HG02798 (cell line): ENCODE results near the gene STK32C.

Experiments
- ATAC-seq: cut with Tn5 transposase; IDR thresholded peaks from one replicate; pipeline ENCODE4 v1.9.1; 2021; ENCODE audit warnings: mild to moderate bottlenecking; ENCODE audit not compliant: unreplicated experiment, poor library complexity

The STK32C gene

DNA sequence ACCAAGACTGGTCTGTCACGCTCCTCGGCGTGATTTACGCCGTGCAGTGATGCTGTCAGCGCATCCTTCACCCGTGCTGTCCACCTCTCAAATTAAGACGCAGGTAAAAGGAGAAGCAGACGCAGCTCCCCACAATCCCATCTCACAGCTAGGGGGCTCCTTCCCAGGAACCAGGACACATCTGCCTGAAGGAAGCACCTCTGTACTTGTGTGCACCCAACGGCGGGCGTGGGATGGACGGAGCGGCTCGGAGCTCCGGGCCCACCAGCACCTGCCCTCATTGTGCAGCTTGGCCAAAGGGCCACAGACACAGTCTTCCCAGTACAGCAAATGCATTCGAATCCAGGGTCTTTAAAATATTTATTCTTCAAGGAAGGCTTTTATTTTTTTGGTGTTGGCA lies 55.3 kb downstream of the STK32C start:
- ATAC-seq: no peak

DNA sequence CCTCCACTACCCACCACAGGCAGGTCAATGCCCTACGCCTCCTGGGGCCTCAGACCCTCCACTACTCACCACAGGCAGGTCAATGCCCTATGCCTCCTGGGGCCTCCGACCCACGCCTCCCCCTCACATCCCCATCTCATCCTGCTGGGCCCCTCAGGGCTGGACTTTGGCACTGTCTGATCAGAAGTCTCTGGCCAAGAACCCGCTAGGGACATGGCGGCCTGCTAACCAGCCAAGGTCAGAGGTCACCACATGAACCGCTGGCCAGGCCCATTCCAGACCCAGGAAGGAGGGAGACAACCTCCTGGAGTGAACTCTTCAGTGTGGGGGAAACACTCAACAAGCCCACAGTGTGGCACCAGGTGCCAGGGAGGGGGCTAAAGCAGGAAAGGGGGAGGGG lies 55.8 kb downstream of the STK32C start:
- no peak for ATAC-seq

DNA sequence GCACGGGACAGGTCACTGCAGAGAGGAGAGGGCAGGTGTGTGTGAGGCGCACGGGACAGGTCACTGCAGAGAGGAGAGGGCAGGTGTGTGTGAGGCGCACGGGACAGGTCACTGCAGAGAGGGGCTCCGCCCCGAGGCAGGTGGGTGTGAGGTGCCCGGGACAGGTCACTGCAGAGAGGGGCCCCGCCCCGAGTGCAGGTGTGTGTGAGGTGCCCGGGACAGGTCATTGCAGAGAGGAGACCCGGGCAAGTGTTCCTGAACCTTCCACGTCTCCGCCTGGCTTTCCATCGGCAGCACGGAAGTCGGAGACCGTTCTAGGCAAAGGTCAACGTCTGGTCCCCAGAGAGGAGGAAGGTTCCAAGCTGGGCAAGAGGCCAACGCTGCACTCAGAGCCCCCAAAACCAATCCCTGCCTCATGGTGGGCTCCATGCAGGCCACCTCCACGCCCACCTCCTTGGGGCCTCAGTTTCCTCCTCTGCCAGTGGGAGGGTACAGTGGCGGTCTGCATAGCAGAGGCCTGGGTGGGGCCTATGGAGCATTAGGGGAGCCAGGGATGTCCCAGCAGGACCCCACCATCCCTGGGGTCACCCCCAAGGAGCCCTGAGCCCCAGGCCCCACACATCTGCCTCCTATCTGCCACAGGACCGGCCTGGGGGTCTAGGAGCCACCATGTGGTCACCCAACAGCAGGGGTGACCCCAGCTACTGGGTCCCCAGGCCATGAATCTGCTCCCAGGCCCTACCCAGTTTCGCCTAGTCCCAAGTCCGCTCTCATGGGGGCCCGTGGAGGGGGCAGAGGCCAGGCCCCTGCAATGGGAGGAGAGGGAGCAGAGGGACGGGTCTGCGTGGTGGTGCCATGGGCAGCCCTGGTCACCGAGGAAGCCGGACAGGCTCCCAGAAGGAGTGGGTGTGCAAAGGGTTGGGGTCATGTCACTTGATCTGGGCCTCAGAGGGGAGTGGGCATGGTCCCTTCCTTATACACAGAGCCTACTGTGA lies 57.0 kb downstream of the STK32C start:
- no peak for ATAC-seq

DNA sequence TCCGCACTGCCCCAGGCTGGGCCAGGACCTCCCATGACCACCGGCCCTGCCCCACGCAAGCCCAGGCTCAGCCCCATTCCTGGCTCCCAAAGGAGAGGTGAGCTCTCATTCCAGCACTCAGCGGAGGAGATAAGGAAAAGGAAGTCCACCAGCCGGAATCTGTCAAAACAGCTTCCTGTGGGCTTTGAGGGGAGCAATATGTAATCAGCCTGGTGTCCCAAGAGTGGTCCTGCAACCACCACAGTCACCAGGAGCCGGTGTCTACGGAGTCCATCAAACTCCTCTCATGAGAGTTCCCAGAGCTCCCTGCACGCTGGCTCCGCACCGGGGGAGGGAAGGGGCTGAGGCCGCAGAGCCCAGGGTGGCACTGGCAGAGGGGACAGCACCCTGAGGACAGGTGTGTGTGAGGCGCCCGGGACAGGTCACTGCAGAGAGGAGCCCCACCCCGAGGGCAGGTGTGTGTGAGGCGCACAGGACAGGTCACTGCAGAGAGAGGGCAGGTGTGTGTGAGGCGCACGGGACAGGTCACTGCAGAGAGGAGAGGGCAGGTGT lies 57.9 kb downstream of the STK32C start:
- no peak for ATAC-seq

DNA sequence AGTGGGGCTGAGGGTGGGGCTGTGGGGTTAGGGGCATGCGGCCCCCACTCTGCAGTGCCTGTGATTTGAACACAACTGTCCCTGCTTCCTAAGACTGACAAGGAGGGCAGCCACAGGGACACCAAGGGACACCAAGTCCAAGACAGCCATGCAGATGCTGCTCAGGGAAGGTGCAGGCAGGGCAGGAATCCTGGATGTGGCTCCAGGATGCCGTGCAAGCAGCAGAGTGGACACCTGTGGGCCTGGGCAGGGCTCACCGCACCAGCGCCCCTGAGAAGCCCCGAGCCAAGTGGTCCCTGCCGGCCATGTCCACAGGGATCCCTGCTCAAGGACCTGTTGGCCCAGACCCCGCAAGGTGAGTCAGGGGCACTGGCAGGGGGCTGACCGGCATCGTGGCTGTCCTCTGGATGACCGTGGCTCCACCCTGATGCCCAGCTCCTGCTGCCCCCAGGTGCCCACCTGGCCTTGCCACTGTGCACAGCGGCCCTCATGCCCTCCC lies 58.5 kb downstream of the STK32C start:
- ATAC-seq: no peak

- ATAC-seq: no peak
These were observed 59.1 kb downstream of the STK32C start for GRCh38 chr10:132248455-132249225.

DNA sequence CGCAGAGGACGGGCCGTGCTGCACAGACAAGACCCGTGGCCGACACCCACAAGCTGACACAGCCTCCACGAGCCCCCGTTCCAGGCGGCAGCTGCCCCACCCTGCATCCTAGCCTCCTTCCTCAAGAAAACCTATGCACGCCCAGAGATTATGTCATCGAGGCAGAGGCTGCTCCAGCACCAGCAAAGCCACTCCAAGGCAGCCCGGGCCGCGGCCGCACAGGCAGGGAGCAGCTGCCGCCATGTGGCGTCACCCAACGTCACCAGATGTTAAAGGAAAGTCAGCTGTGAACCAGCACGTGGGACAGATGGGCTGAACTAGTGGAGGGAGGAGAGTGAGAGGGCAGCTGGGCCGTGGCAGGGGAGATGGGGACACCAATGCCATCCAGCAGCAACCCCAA lies 59.8 kb downstream of the STK32C start:
- ATAC-seq: no peak

GRCh38 chr10:132246296-132246695 lies 61.5 kb downstream of the STK32C start:
- ATAC-seq: no peak

DNA sequence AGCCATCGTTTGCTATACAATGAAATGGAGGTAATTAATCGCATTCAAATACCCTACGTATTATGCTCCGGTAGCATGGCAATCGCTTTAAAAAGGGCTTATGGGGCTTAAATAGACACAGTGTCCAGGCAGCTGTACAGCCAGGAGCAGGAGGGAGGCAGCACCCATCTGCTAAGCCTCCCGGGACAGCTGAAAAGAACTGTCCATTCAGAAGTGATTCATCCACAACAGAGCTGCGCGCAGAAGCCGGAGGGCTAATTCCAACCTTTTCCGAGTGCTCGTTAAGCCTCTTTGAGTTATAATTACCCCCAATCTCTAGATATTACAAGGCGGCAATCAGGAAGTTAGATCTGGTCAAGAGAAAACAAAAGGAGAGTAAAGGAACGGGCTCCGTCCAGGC lies 62.7 kb downstream of the STK32C start:
- ATAC-seq: no peak

- ATAC-seq: no peak
These were observed 64.1 kb downstream of the STK32C start for GRCh38 chr10:132243626-132244025.

- no peak for ATAC-seq
These were observed 64.6 kb downstream of the STK32C start for GRCh38 chr10:132243141-132243540.

DNA sequence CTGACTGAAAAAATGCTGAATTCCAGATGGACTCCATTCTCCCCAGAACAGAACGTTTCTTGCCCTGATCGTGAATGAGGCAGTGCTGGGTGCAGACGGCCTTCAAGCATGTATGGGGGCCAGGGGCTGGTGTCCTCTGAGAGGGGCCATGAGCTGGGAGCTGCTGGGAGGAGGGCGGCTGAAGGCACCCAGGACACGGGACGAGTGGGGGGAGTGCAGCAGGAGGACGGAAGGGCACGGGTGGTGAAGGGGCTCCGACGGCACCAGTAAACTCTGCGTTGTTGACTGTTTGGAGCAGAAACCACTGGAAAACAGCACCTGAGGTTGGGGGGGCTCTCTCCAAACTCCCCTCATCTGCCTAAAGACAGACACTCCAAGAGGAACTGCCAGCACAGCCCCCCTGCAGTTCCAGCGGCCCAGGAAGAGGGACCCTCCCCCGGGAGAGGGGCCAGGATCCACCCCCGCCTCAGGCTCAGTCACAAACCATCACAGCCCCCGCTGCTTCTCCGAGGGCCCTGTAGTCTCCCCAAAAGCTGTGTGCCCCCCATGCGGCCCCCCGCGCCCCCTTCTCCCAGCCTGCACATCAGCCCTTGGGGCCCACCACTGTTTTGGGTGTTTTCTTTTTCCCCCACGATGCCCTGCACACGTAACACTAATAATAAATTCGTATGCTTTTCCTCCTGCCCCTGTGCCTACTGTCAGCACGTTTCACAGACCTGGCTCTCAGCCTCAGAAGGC lies 65.5 kb downstream of the STK32C start:
- no peak for ATAC-seq

DNA sequence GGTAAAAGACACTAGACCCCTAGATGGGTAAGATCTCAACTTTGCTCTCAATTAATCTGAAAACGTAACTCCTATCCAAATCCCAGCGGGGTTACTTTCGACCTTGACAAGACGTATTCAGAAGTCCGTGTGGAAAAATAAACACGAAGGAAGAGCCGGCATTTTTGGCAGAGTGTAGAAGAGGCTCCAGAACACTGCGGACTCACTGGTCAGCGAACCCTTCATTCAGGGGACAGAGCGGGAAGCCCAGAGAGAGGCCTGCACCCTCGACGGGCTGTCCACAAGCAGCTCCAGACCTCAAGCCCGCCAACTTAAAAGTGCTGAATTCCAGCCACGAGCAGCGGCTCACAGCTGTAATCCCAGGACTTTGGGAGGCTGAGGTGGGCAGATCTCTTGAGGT lies 66.3 kb downstream of the STK32C start:
- ATAC-seq: no peak

DNA sequence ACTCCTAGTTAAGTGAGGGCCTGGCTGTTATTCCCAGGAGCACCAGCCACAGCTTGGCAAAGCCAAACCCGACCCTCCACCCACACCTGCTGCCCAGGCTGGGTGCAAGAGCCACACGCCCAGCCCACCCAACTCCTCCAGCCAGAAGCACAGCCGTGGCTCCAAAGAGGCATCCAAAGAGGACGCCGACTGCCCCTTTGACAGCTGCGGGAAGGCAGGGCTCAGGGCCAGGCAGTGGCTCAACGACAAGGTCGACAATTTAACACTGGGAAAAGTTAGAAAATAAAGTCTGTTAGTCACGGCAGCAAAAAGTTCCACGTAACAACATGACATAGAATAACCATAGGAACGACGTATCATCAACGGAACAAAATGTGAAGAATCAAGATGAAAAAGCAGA lies 66.7 kb downstream of the STK32C start:
- no peak for ATAC-seq

GRCh38 chr10:132240581-132240980 lies 67.2 kb downstream of the STK32C start:
- no peak for ATAC-seq

- ATAC-seq: no peak
These were observed 67.6 kb downstream of the STK32C start for GRCh38 chr10:132240156-132240555.

GRCh38 chr10:132239126-132240031 lies 68.4 kb downstream of the STK32C start:
- ATAC-seq: no peak

- no peak for ATAC-seq
These were observed 69.2 kb downstream of the STK32C start for GRCh38 chr10:132238371-132239125.
